Panc1 (cell line): ENCODE data around the gene NALCN. TPM values are rescaled to one million over a fixed set of nuclear protein-coding genes. Genes with fewer than 3 reads are reported as not detected.

Experiments
- ATAC-seq: fragments of 200-7000 bp; cut with Tn5 transposase; 2 replicates; pipeline ENCODE4 v1.9.1; 2020; ENCODE audit warnings: mild to moderate bottlenecking, moderate library complexity
- BruUV-seq: library from RNA; stranded (reverse); fragments of 400-500 nt; replicated peaks from 2 replicates; lab custom pipeline; 2021; lab: Mats Ljungman, UMichigan
- CTCF ChIA-PET: fragments of 300-600 bp; sonication (Branson Sonifier 250); formaldehyde crosslinking; loops from one replicate; lab custom pipeline; 2022; ENCODE audit warnings: antibody characterized with exemption; lab: Charles Lee
- POLR2A ChIA-PET: fragments of 300-600 bp; sonication (Branson Sonifier 250); formaldehyde crosslinking; loops from one replicate; lab custom pipeline; 2022; ENCODE audit warnings: antibody characterized with exemption; lab: Charles Lee
- DNase-seq: peaks from one replicate; pipeline ENCODE4 v3.0.0-alpha.2; 2010; ENCODE audit warnings: low read depth, low spot score
- H3K27ac ChIP-seq: 2 replicates; pipeline ENCODE4 v1.5.1; 2011; ENCODE audit warnings: mild to moderate bottlenecking, low read length, inconsistent platforms
- H3K27me3 ChIP-seq: fragments of 200-500 bp; sonication (Bioruptor generic); 2 replicates; pipeline ENCODE4 v1.6.0; 2014; ENCODE audit warnings: low read length, inconsistent platforms; ENCODE audit not compliant: control insufficient read depth, insufficient read depth
- H3K36me3 ChIP-seq: fragments of 200-500 bp; sonication (Bioruptor generic); 2 replicates; pipeline ENCODE4 v1.5.1; 2014; ENCODE audit warnings: inconsistent platforms, mild to moderate bottlenecking, low read length, moderate library complexity; ENCODE audit not compliant: control insufficient read depth, insufficient read depth
- H3K4me1 ChIP-seq: 2 replicates; pipeline ENCODE4 v1.5.1; 2011; ENCODE audit warnings: inconsistent platforms, mild to moderate bottlenecking, low read length, moderate library complexity; ENCODE audit not compliant: control insufficient read depth, insufficient read depth
- H3K4me3 ChIP-seq, 2 experiments: 2 replicates each; pipeline ENCODE4 v1.5.1; 2011 to 2012; ENCODE audit warnings: low read depth in 2 of 2, low read length in 2 of 2, mild to moderate bottlenecking in 2 of 2, inconsistent platforms in 1 of 2, moderate library complexity in 1 of 2
- H3K9me3 ChIP-seq: fragments of 200-500 bp; sonication (Bioruptor generic); 2 replicates; pipeline ENCODE4 v1.5.1; 2014; ENCODE audit warnings: low read depth, mild to moderate bottlenecking, inconsistent platforms, low read length, moderate library complexity; ENCODE audit not compliant: control insufficient read depth, insufficient read depth
- POLR2AphosphoS5 ChIP-seq: IDR thresholded peaks from 2 replicates; pipeline ENCODE4 v1.6.1; 2012; ENCODE audit warnings: mild to moderate bottlenecking, low read depth, low read length, moderate library complexity
- SIN3A ChIP-seq: IDR thresholded peaks from 2 replicates; pipeline ENCODE4 v1.6.1; 2012; ENCODE audit warnings: low read depth, mild to moderate bottlenecking, low read length, moderate library complexity, borderline replicate concordance; ENCODE audit not compliant: insufficient read depth
- TCF7L2 ChIP-seq: IDR thresholded peaks from 2 replicates; pipeline ENCODE4 v1.6.1; 2011; ENCODE audit warnings: mild to moderate bottlenecking, low read depth, low read length, inconsistent platforms
- in situ Hi-C: cut with HindIII; loops from 2 replicates; pipeline ENCODE4 v1.10.0; 2016; ENCODE audit warnings: low sequenced_read_pairs, low pct_unique_long_range_greater_than_20kb
- intact Hi-C: fragments of 100-400 bp; cut with micrococcal nuclease; formaldehyde crosslinking; loops from one replicate; pipeline ENCODE4 v1.10.0; 2022; ENCODE audit not compliant: unreplicated experiment
- total RNA-seq: library from RNA; stranded (reverse); gene quantifications from one replicate; pipeline ENCODE4 v1.2.1, GENCODE V29; 2021; ENCODE audit not compliant: unreplicated experiment
- TF ChIP-seq, protein P1 (sequence below): fragments of 450-650 bp; IDR thresholded peaks from 2 replicates; pipeline ENCODE4 v1.5.1; 2017; ENCODE audit warnings: mild to moderate bottlenecking
- TF ChIP-seq, protein P2 (sequence below), 2 experiments: IDR thresholded peaks; 2 replicates each; pipeline ENCODE4 v1.6.1; 2011 to 2012; ENCODE audit warnings: low read depth in 2 of 2, control low read depth in 1 of 2, low read length in 1 of 2, mild to moderate bottlenecking in 1 of 2, moderate library complexity in 1 of 2; ENCODE audit not compliant: insufficient read depth in 1 of 2

NALCN gene
- total RNA-seq, 1 experiment from 2014 or later = 10.9 TPM

DNA sequence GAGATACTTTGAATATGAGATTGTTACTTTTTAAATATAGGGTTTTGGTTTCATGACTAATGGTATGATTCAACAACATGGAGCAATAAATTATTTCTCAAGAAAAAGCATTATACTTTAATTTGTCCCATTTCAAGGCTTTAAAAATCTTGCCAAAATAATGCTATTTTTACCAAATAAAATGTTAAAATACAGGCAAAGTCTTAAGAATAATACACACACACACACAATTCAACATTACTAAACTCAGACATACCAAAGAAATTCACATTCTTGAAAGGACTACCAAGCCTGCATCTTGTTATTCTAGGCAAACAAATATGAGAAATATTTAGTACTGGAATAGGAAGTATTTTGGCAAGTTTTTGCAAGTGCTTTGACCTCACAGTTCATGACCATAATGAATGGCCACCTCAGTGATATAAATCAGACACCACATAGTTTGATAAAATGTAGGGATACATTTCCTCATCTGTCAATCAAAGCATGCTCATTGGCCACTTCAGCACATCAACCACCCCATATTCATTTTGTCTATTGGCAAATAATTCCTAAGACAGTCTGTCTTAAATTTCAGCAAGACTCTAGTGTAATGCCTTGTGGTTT lies 107.2 kb downstream of the NALCN start:
- ChIA-PET POLR2A (no interaction called here), CTCF (no interaction called here)
- in situ Hi-C loops = no loop called here
- no TSS peak for BruUV-seq
- H3K27me3 ChIP-seq = no peaks in the 10 kb centered on the region
- ATAC-seq (no peak), DNase-seq (no peak)
- no peak overlapping the region for H3K4me3 ChIP-seq
- no peak for TF ChIP-seq SIN3A
- TF ChIP-seq, protein P1, sequence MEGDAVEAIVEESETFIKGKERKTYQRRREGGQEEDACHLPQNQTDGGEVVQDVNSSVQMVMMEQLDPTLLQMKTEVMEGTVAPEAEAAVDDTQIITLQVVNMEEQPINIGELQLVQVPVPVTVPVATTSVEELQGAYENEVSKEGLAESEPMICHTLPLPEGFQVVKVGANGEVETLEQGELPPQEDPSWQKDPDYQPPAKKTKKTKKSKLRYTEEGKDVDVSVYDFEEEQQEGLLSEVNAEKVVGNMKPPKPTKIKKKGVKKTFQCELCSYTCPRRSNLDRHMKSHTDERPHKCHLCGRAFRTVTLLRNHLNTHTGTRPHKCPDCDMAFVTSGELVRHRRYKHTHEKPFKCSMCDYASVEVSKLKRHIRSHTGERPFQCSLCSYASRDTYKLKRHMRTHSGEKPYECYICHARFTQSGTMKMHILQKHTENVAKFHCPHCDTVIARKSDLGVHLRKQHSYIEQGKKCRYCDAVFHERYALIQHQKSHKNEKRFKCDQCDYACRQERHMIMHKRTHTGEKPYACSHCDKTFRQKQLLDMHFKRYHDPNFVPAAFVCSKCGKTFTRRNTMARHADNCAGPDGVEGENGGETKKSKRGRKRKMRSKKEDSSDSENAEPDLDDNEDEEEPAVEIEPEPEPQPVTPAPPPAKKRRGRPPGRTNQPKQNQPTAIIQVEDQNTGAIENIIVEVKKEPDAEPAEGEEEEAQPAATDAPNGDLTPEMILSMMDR = no peak
- TF ChIP-seq, protein P2, sequence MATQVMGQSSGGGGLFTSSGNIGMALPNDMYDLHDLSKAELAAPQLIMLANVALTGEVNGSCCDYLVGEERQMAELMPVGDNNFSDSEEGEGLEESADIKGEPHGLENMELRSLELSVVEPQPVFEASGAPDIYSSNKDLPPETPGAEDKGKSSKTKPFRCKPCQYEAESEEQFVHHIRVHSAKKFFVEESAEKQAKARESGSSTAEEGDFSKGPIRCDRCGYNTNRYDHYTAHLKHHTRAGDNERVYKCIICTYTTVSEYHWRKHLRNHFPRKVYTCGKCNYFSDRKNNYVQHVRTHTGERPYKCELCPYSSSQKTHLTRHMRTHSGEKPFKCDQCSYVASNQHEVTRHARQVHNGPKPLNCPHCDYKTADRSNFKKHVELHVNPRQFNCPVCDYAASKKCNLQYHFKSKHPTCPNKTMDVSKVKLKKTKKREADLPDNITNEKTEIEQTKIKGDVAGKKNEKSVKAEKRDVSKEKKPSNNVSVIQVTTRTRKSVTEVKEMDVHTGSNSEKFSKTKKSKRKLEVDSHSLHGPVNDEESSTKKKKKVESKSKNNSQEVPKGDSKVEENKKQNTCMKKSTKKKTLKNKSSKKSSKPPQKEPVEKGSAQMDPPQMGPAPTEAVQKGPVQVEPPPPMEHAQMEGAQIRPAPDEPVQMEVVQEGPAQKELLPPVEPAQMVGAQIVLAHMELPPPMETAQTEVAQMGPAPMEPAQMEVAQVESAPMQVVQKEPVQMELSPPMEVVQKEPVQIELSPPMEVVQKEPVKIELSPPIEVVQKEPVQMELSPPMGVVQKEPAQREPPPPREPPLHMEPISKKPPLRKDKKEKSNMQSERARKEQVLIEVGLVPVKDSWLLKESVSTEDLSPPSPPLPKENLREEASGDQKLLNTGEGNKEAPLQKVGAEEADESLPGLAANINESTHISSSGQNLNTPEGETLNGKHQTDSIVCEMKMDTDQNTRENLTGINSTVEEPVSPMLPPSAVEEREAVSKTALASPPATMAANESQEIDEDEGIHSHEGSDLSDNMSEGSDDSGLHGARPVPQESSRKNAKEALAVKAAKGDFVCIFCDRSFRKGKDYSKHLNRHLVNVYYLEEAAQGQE (IDR thresholded peaks at IDR 0.05; ENCODE audit: insufficient read depth in 1 of 2, low read depth in 2 of 2, low read length in 1 of 2) = no peak
- no peak for TF ChIP-seq TCF7L2
- no peak for TF ChIP-seq POLR2AphosphoS5
- no peaks in the 10 kb centered on the region for H3K9me3 ChIP-seq
- H3K36me3 ChIP-seq = no peaks in the 10 kb centered on the region
- intact Hi-C loops = no loop called here
- no peak overlapping the region for H3K27ac ChIP-seq
- H3K4me1 ChIP-seq = no peaks in the 10 kb centered on the region

DNA sequence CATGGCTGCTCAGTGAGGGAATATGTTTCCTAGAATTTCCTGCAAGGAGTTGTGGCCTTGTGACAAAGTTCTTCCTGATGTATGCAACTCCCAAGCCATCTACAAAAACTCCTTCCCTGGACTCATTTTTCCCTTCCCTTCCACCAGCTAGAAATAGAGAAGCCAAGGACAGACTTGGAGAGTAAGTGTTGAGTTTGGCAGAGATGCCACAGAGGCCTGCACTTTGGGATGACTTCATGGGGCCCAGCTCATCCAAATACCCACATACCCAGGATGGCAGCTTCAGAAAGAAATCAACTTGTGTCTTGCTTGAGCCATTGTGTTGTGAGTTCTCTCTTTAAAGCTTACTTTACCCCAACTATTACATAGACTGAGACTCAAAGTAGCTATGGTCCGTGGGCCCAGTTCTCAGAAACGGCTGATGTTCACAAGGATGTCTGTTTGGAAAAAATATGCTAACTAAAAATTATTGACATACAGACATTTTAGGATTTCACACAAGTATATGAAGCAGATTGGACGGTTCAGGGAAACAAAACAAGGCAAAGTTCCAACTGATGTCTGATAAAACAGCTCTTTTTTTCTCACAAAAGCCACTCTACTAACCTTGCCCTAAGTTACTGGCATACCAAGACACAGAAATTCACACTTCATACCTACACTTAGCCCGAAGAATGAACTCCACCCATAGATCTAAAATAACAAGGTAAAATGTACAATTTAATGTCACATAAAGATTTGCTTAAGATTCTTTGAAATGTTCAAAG lies 107.9 kb downstream of the NALCN start:
- Histone ChIP-seq H3K4me1 (no peaks in the 10 kb centered on the region), H3K27ac (no peak overlapping the region), H3K4me3 (no peak overlapping the region), H3K36me3 (no peaks in the 10 kb centered on the region), H3K27me3 (no peaks in the 10 kb centered on the region), H3K9me3 (no peaks in the 10 kb centered on the region)
- POLR2A ChIA-PET = no interaction called here
- no TSS peak for BruUV-seq
- intact Hi-C loops (no loop called here), in situ Hi-C loops (no loop called here)
- DNase-seq (no peak), ATAC-seq (no peak)
- no peak for TF ChIP-seq SIN3A
- TF ChIP-seq, protein P2 (IDR thresholded peaks at IDR 0.05; ENCODE audit: insufficient read depth in 1 of 2, low read depth in 2 of 2, low read length in 1 of 2) = no peak
- no peak for TF ChIP-seq POLR2AphosphoS5
- TF ChIP-seq, protein P1 = no peak
- TF ChIP-seq TCF7L2 = no peak
- CTCF ChIA-PET = no interaction called here
